Activated T-cell treated with anti-CD3 and anti-CD28 coated beads, Interleukin-2, amount 50 U/mL, for 72 hours (primary cell): ENCODE data around the gene PKNOX2. TPM values are rescaled to one million over a fixed set of nuclear protein-coding genes. Genes with fewer than 3 reads are reported as not detected.

Experiments used
- ATAC-seq, 2 donors: fragments of 150-1000 bp; cut with Tn5 transposase; replicated peaks in 1 of 2; 2 replicates each; pipeline ENCODE4 v1.10.0; 2021; ENCODE audit warnings: moderate library complexity in 2 of 2, mild to moderate bottlenecking in 1 of 2
- DNase-seq, 2 donors: peaks; one replicate each; pipeline ENCODE4 v3.0.0; 2021 to 2022; ENCODE audit warnings: mixed read lengths in 1 of 2
- H3K27ac Mint-ChIP-seq: one replicate; pipeline ENCODE4 v1.8.0; 2022; ENCODE audit warnings: mild to moderate bottlenecking, moderate library complexity, mixed read lengths
- H3K27me3 Mint-ChIP-seq: one replicate; pipeline ENCODE4 v1.8.0; 2022; ENCODE audit warnings: low read depth, mixed read lengths
- H3K36me3 Mint-ChIP-seq, 2 donors: one replicate each; pipeline ENCODE4 v1.8.0; 2022; ENCODE audit warnings: mixed read lengths in 2 of 2, mild to moderate bottlenecking in 1 of 2; ENCODE audit not compliant: insufficient read depth in 2 of 2
- H3K4me1 Mint-ChIP-seq: one replicate; pipeline ENCODE4 v1.8.0; 2022; ENCODE audit warnings: low read depth, mixed read lengths
- H3K4me3 Mint-ChIP-seq, 2 donors: one replicate each; pipeline ENCODE4 v1.8.0; 2022; ENCODE audit warnings: mild to moderate bottlenecking in 2 of 2, mixed read lengths in 2 of 2, moderate library complexity in 2 of 2
- H3K9me3 Mint-ChIP-seq, 2 donors: one replicate each; pipeline ENCODE4 v1.8.0; 2022; ENCODE audit warnings: mixed read lengths in 2 of 2
- total RNA-seq, 2 donors: library from RNA; stranded (reverse); gene quantifications; one replicate each; pipeline ENCODE4 v1.2.3, GENCODE V29; 2022

PKNOX2 gene
- total RNA-seq, 2 donors from 2014 or later: not detected

- Mint-ChIP-seq H3K27me3 (peaks cover 29% of the 10 kb centered on the region), H3K27ac (no peak overlapping the region), H3K36me3 (no peaks in the 10 kb centered on the region), H3K4me3 (no peak overlapping the region), H3K4me1 (no peaks in the 10 kb centered on the region), H3K9me3 (no peaks in the 10 kb centered on the region)
- DNase-seq (no peak), ATAC-seq (no peak)
These were observed 125.7 kb downstream of the PKNOX2 start for GRCh38 chr11:125290263-125290662.

DNA sequence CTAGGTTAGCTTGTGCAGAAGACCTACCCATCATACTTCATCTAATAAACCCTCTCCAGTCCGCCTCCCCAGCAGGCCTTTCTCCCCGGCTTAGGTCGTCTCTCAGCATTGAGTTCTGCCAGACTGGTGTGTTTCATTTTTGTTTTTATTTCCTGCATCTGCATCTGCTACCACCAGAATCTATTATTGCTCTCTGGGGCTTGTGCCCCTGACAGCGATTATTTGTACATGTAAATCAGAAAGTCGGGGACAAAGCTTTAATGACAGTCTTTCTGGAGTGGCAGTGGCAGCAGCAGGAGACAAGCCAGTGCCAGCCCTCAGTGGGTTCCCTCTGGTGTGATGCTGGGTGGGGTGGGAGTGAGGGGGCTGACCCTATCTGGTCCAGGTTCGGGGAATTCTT lies 127.5 kb downstream of the PKNOX2 start:
- Mint-ChIP-seq H3K9me3 (no peaks in the 10 kb centered on the region), H3K27ac (no peak overlapping the region), H3K4me3 (no peak overlapping the region), H3K4me1 (no peaks in the 10 kb centered on the region), H3K36me3 (no peaks in the 10 kb centered on the region), H3K27me3 (peaks cover 37% of the 10 kb centered on the region)
- ATAC-seq: no peak
- no peak for DNase-seq

DNA sequence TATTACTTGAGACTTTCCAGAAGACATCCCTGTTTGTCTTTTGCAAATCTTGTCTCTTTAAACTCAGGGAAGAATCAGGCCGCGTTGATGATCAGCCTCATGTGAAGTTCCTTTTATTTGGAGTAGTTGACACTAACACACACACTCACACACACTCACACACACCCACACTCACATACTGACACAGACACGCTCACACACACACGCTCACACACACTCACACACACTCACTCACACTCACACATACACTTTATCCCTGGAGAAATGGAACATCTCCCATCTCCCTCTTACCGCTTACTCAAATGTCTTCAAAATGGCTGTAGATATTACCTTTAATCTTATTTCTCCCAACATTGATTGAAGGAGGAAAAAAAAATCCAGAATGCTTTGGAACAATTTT lies 129.0 kb downstream of the PKNOX2 start:
- no peaks in the 10 kb centered on the region for H3K36me3 Mint-ChIP-seq
- no peak for DNase-seq
- H3K9me3 Mint-ChIP-seq: no peaks in the 10 kb centered on the region
- H3K4me3 Mint-ChIP-seq: no peak overlapping the region
- ATAC-seq: no peak
- H3K4me1 Mint-ChIP-seq: no peaks in the 10 kb centered on the region
- H3K27me3 Mint-ChIP-seq: peaks cover 37% of the 10 kb centered on the region
- no peak overlapping the region for H3K27ac Mint-ChIP-seq

DNA sequence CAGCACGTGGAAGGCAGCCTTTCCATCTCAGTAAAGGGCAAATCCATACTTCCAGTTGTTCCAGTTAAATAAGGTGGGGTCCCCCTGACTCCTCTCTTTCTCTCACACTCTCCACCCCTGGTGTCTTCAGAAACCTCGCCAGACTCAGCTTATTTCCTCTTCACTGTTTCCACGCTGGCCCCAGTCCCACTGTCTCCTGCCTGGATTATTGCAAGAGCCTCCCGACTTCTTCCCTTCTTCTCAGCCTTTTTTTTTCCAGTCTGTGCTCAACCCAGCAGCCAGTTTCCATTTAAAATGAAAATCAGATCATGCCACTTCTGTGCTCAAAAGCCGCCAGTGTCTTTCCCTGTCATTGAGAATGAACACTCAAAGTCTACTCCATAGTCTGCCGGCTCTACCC lies 131.4 kb downstream of the PKNOX2 start:
- H3K4me1 Mint-ChIP-seq: no peaks in the 10 kb centered on the region
- DNase-seq: no peak
- H3K9me3 Mint-ChIP-seq: no peaks in the 10 kb centered on the region
- no peak for ATAC-seq
- H3K27ac Mint-ChIP-seq: no peak overlapping the region
- H3K4me3 Mint-ChIP-seq: no peak overlapping the region
- no peaks in the 10 kb centered on the region for H3K36me3 Mint-ChIP-seq
- peaks cover 32% of the 10 kb centered on the region for H3K27me3 Mint-ChIP-seq

DNA sequence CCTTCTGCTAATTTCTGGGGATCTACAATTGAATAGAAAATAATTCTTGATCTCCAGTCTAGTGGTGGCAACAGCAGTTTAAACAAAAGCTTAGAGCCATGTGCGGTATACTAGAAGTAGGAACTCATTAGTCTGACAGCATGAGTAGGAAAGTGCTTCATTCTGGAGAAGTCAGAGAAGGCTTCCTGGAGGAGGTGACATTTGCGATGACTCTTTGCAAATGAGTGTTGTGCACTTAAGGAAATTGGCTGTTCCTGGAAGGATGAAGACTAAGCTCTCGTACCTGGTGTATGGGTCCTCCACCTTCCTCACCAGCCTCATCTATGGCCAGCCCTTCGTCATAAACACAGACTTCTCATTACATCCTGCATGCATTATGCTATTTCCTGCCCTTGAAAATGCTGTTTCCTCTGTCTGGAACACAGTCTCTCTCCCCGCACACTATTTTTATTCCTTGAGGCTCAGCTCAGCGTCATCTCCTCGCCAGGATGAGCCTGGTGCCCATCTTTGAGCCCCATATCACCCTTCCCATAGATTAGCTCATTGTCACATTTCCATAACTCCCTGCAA lies 132.9 kb downstream of the PKNOX2 start:
- Mint-ChIP-seq H3K27me3 (peaks cover 32% of the 10 kb centered on the region), H3K4me3 (no peak overlapping the region), H3K27ac (no peak overlapping the region), H3K9me3 (no peaks in the 10 kb centered on the region), H3K4me1 (no peaks in the 10 kb centered on the region), H3K36me3 (no peaks in the 10 kb centered on the region)
- ATAC-seq: no peak
- no peak for DNase-seq

DNA sequence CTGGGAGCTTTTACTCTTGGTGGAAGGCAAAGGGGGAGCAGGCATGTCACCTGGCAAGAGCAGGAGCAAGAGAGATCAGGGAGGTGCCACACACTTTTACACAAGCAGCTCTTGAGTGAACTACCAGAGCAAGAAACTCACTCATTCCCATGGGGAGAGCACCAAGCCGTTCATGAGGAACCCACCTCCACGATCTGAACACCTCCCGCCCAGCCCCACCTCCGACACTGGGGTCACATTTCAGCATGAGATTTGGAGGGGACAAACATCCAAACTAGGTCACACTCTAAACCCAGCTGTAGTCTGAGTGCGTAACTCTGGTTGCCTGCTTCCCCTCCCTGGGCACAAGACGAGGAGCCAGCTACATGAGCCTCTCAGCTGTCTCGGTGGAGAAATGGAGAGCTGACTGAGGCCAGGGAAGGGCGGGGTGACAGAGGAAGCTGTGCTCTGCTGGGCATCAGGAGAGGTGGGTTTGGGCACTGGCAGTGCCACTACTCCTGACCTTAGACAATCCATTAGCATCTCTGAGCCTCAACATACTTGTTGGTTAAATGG lies 134.6 kb downstream of the PKNOX2 start:
- DNase-seq (no peak), ATAC-seq (no peak)
- Mint-ChIP-seq H3K27me3 (peaks cover 23% of the 10 kb centered on the region), H3K36me3 (no peaks in the 10 kb centered on the region), H3K9me3 (no peaks in the 10 kb centered on the region), H3K27ac (no peak overlapping the region), H3K4me1 (no peaks in the 10 kb centered on the region), H3K4me3 (no peak overlapping the region)

DNA sequence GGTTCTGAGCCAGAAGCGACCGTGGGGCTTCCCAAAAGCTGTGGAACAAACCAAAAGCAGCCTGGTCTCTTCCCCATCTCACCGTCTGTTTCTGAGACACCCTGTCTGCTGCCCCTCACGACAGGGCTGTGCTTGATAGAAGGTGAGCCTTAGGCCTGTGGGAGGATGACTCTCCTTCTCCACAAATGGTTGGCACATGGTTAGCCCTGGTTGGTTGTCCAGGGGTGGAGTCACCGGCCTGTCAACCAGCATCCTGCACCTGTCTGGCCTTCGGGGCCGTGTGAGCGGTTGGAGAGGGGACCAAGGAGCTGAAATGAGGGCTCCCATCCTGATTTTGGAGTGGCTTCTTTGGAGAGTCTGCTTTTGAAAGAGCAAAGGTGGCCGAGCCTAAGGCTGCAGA lies 135.3 kb downstream of the PKNOX2 start:
- DNase-seq: no peak
- no peak overlapping the region for H3K27ac Mint-ChIP-seq
- ATAC-seq: no peak
- no peaks in the 10 kb centered on the region for H3K4me1 Mint-ChIP-seq
- no peaks in the 10 kb centered on the region for H3K36me3 Mint-ChIP-seq
- peaks cover 16% of the 10 kb centered on the region for H3K27me3 Mint-ChIP-seq
- H3K9me3 Mint-ChIP-seq: no peaks in the 10 kb centered on the region
- no peak overlapping the region for H3K4me3 Mint-ChIP-seq

GRCh38 chr11:125300791-125301218 lies 136.3 kb downstream of the PKNOX2 start:
- DNase-seq: no peak
- no peak overlapping the region for H3K27ac Mint-ChIP-seq
- peaks cover 12% of the 10 kb centered on the region for H3K27me3 Mint-ChIP-seq
- H3K9me3 Mint-ChIP-seq: no peaks in the 10 kb centered on the region
- ATAC-seq: no peak
- H3K4me1 Mint-ChIP-seq: no peaks in the 10 kb centered on the region
- no peak overlapping the region for H3K4me3 Mint-ChIP-seq
- no peaks in the 10 kb centered on the region for H3K36me3 Mint-ChIP-seq

DNA sequence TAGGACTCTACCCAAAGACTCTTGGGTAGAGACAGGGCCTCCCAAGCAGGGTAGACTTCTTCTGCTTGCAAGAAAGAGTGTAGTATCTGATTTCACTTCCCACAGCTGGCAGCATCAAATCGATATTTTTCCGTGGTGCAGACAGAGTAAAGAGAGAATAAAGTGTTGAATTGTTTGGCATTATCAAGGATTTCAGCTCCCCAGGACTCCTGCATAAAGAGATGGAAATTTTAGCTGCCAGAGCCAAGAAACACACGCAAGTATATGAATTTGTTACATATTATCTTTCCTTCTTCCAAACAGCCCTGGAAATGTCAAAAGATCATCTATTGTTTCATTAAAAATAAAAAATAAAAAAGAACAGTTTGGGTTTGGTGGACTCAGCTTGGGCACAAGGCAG lies 136.8 kb downstream of the PKNOX2 start:
- H3K27me3 Mint-ChIP-seq: peaks cover 6% of the 10 kb centered on the region
- H3K36me3 Mint-ChIP-seq: no peaks in the 10 kb centered on the region
- no peak for DNase-seq
- ATAC-seq: no peak
- no peaks in the 10 kb centered on the region for H3K9me3 Mint-ChIP-seq
- H3K27ac Mint-ChIP-seq: no peak overlapping the region
- no peak overlapping the region for H3K4me3 Mint-ChIP-seq
- no peaks in the 10 kb centered on the region for H3K4me1 Mint-ChIP-seq

DNA sequence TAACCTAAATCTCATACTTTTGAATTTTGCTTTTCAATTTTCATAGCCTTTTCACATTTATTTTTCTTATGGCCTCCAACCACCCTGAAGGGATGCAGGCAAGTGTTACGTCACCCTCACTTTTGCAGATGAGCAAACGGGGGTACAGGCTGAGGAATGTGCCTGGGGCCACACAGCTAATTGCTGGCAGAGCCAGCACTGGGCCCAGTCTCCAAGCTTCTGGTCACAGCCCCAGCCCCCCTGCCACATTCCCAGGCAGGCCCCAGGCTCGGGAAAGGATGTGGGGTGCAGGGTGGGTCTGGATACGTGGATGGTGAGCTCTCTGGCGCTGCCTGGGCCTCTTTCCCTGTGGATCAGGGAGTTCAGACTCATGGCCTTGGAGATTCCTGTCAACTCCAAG lies 138.6 kb downstream of the PKNOX2 start:
- H3K4me1 Mint-ChIP-seq: no peaks in the 10 kb centered on the region
- H3K36me3 Mint-ChIP-seq: no peaks in the 10 kb centered on the region
- H3K4me3 Mint-ChIP-seq: no peak overlapping the region
- ATAC-seq (no peak), DNase-seq (no peak)
- peaks cover 0 to 2% of the 10 kb centered on the region in 2 donors for H3K9me3 Mint-ChIP-seq
- H3K27ac Mint-ChIP-seq: no peak overlapping the region
- peaks cover 4% of the 10 kb centered on the region for H3K27me3 Mint-ChIP-seq

DNA sequence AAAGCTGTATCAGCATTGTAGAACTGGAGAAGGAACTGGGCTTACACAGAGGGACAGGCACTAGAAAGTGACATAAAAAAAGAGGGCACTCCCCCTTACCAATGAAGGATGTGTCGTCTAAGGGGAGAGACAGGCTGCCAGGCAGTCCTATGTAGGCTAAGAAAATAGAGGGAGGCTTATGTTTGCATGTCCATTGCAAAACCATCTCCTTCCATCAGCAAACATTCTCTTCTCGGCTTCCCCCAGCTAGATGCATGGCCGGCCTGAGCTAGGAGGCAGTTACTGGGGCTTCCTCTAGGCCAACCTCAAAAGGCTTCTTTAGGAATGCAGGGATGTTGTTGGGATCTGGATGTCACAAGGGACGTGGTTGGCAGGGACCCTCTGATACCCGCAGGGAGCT lies 139.1 kb downstream of the PKNOX2 start:
- DNase-seq: no peak
- Mint-ChIP-seq H3K4me1 (no peaks in the 10 kb centered on the region), H3K36me3 (no peaks in the 10 kb centered on the region), H3K9me3 (peaks cover 0 to 2% of the 10 kb centered on the region in 2 donors), H3K27ac (no peak overlapping the region), H3K27me3 (peaks cover 7% of the 10 kb centered on the region), H3K4me3 (no peak overlapping the region)
- no peak for ATAC-seq

GRCh38 chr11:125304136-125304535 lies 139.6 kb downstream of the PKNOX2 start:
- Mint-ChIP-seq H3K27me3 (peaks cover 11% of the 10 kb centered on the region), H3K9me3 (peaks cover 0 to 2% of the 10 kb centered on the region in 2 donors), H3K36me3 (no peaks in the 10 kb centered on the region), H3K4me3 (no peak overlapping the region), H3K4me1 (no peaks in the 10 kb centered on the region), H3K27ac (no peak overlapping the region)
- no peak for DNase-seq
- ATAC-seq: no peak

GRCh38 chr11:125304876-125305275 lies 140.3 kb downstream of the PKNOX2 start:
- DNase-seq: no peak
- Mint-ChIP-seq H3K27ac (no peak overlapping the region), H3K27me3 (peaks cover 16% of the 10 kb centered on the region), H3K4me3 (no peak overlapping the region), H3K36me3 (no peaks in the 10 kb centered on the region), H3K4me1 (no peaks in the 10 kb centered on the region), H3K9me3 (peaks cover 0 to 2% of the 10 kb centered on the region in 2 donors)
- ATAC-seq: no peak

DNA sequence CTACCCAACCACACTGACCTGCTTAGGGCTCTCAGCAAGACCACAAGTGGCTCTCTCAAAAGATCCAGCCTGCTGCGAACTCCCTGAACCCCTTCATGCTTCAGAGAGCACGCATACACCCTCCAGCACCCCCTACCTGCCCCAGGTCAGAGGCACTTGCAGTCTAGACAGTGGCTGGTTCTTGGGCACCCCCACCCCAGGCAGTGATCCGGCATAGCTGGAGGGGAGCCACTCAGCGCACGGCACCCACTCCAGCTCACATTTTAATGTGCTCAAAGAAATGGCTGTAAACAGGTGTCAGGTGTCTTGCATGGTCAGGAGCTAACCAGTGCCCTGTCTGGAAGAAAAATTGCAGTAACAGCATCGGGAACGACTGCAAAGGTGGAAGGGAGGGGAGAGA lies 140.8 kb downstream of the PKNOX2 start:
- Mint-ChIP-seq H3K36me3 (no peaks in the 10 kb centered on the region), H3K4me1 (no peaks in the 10 kb centered on the region), H3K27me3 (peaks cover 16% of the 10 kb centered on the region), H3K4me3 (no peak overlapping the region), H3K27ac (no peak overlapping the region), H3K9me3 (peaks cover 0 to 2% of the 10 kb centered on the region in 2 donors)
- no peak for DNase-seq
- ATAC-seq: no peak
